Activated CD8-positive, alpha-beta T cell treated with anti-CD3 and anti-CD28 coated beads, Interleukin-2, amount 10 ng/mL, durations not matched to agents 7 days and 5 days (primary cell): ENCODE measurements around the gene RSU1. TPM values are rescaled to one million over a fixed set of nuclear protein-coding genes. Genes with fewer than 3 reads are reported as not detected.

Source experiments
- ATAC-seq: fragments of 150-1000 bp; cut with Tn5 transposase; one replicate; pipeline ENCODE4 v1.10.0; 2021; ENCODE audit warnings: moderate library complexity
- CTCF ChIA-PET: fragments of 350-600 bp; sonication (Branson Sonifier 250); formaldehyde crosslinking; loops from one replicate; lab custom pipeline; 2021; ENCODE audit warnings: antibody characterized with exemption; lab: Charles Lee
- POLR2A ChIA-PET: fragments of 350-600 bp; sonication (Branson Sonifier 250); formaldehyde crosslinking; loops from one replicate; lab custom pipeline; 2021; ENCODE audit warnings: antibody characterized with exemption; lab: Charles Lee
- DNase-seq: peaks from one replicate; pipeline ENCODE4 v3.0.0-alpha.2; 2020
- H3K27ac Mint-ChIP-seq: one replicate; pipeline ENCODE4 v1.8.0; 2021; ENCODE audit warnings: mild to moderate bottlenecking, mixed read lengths
- H3K27me3 Mint-ChIP-seq: one replicate; pipeline ENCODE4 v1.8.0; 2021; ENCODE audit warnings: low read depth, mixed read lengths
- H3K36me3 Mint-ChIP-seq: one replicate; pipeline ENCODE4 v1.8.0; 2021; ENCODE audit warnings: low read depth, mixed read lengths
- H3K4me1 Mint-ChIP-seq: one replicate; pipeline ENCODE4 v1.8.0; 2021; ENCODE audit warnings: low read depth, mixed read lengths
- H3K4me3 Mint-ChIP-seq: one replicate; pipeline ENCODE4 v1.8.0; 2021; ENCODE audit warnings: mild to moderate bottlenecking, mixed read lengths
- H3K9me3 Mint-ChIP-seq: one replicate; pipeline ENCODE4 v1.8.0; 2022; ENCODE audit warnings: mixed read lengths; ENCODE audit not compliant: insufficient read depth
- total RNA-seq, 2 experiments: library from RNA; stranded (reverse); gene quantifications; one replicate each; pipeline ENCODE4 v1.2.3, GENCODE V29; 2021

Gene RSU1
- total RNA-seq, 2 experiments from 2014 or later = 71.9 to 74.1 TPM

GRCh38 chr10:16690417-16690816, 126.8 kb downstream of the RSU1 start:
- Mint-ChIP-seq H3K36me3 (peaks cover 11% of the 10 kb centered on the region), H3K27ac (no peak overlapping the region)

GRCh38 chr10:16689696-16690095, 127.5 kb downstream of the RSU1 start:
- Mint-ChIP-seq H3K4me1 (no peaks in the 10 kb centered on the region), H3K9me3 (no peaks in the 10 kb centered on the region), H3K27ac (no peak overlapping the region), H3K36me3 (peaks cover 11% of the 10 kb centered on the region), H3K27me3 (no peaks in the 10 kb centered on the region), H3K4me3 (no peak overlapping the region)
- no peak for DNase-seq
- ChIA-PET CTCF (no interaction called here), POLR2A (no interaction called here)
- ATAC-seq = no peak

More at GRCh38 chr10:16690417-16690816, 126.8 kb downstream of the RSU1 start:
- Mint-ChIP-seq H3K4me3 (no peak overlapping the region), H3K4me1 (no peaks in the 10 kb centered on the region), H3K9me3 (no peaks in the 10 kb centered on the region), H3K27me3 (no peaks in the 10 kb centered on the region)
- no peak for DNase-seq
- ChIA-PET POLR2A (no interaction called here), CTCF (no interaction called here)
- no peak for ATAC-seq

- ChIA-PET POLR2A (no interaction called here), CTCF (no interaction called here)
- DNase-seq (no peak), ATAC-seq (no peak)
- no peaks in the 10 kb centered on the region for H3K9me3 Mint-ChIP-seq
- H3K4me1 Mint-ChIP-seq = no peaks in the 10 kb centered on the region
- no peak overlapping the region for H3K4me3 Mint-ChIP-seq
- H3K27ac Mint-ChIP-seq = no peak overlapping the region
- no peaks in the 10 kb centered on the region for H3K27me3 Mint-ChIP-seq
- H3K36me3 Mint-ChIP-seq = peaks cover 11% of the 10 kb centered on the region
Observed at GRCh38 chr10:16689227-16689626, 128.0 kb downstream of the RSU1 start.

- CTCF ChIA-PET = no interaction called here
- no peaks in the 10 kb centered on the region for H3K27me3 Mint-ChIP-seq
- H3K27ac Mint-ChIP-seq = no peak overlapping the region
- ATAC-seq = no peak
- DNase-seq = no peak
- no peaks in the 10 kb centered on the region for H3K9me3 Mint-ChIP-seq
- H3K36me3 Mint-ChIP-seq = peaks cover 8% of the 10 kb centered on the region
- POLR2A ChIA-PET = no interaction called here
- no peak overlapping the region for H3K4me3 Mint-ChIP-seq
- no peaks in the 10 kb centered on the region for H3K4me1 Mint-ChIP-seq
Observed at GRCh38 chr10:16686054-16686902, 130.9 kb downstream of the RSU1 start.

GRCh38 chr10:16685551-16685950, 131.7 kb downstream of the RSU1 start:
- POLR2A ChIA-PET = no interaction called here
- CTCF ChIA-PET = no interaction called here
- ATAC-seq (no peak), DNase-seq (no peak)
- no peaks in the 10 kb centered on the region for H3K27me3 Mint-ChIP-seq
- H3K27ac Mint-ChIP-seq = no peak overlapping the region
- no peaks in the 10 kb centered on the region for H3K4me1 Mint-ChIP-seq
- H3K4me3 Mint-ChIP-seq = no peak overlapping the region
- H3K36me3 Mint-ChIP-seq = peaks cover 8% of the 10 kb centered on the region
- H3K9me3 Mint-ChIP-seq = no peaks in the 10 kb centered on the region

GRCh38 chr10:16681521-16681920, 135.7 kb downstream of the RSU1 start:
- Mint-ChIP-seq H3K36me3 (peaks cover 9% of the 10 kb centered on the region), H3K27me3 (no peaks in the 10 kb centered on the region), H3K4me1 (no peaks in the 10 kb centered on the region), H3K9me3 (peaks cover 3% of the 10 kb centered on the region), H3K4me3 (no peak overlapping the region), H3K27ac (no peak overlapping the region)
- DNase-seq (no peak), ATAC-seq (no peak)
- CTCF ChIA-PET = no interaction called here
- POLR2A ChIA-PET = no interaction called here

GRCh38 chr10:16679511-16679910, 137.7 kb downstream of the RSU1 start:
- POLR2A ChIA-PET = no interaction called here
- H3K27ac Mint-ChIP-seq = no peak overlapping the region

GRCh38 chr10:16675334-16675733, 141.9 kb downstream of the RSU1 start:
- ATAC-seq (no peak), DNase-seq (no peak)
- Mint-ChIP-seq H3K4me1 (no peaks in the 10 kb centered on the region), H3K9me3 (peaks cover 3% of the 10 kb centered on the region), H3K4me3 (no peak overlapping the region), H3K27me3 (no peaks in the 10 kb centered on the region), H3K27ac (no peak overlapping the region), H3K36me3 (peaks cover 10% of the 10 kb centered on the region)
- ChIA-PET CTCF (no interaction called here), POLR2A (no interaction called here)

More at GRCh38 chr10:16679511-16679910, 137.7 kb downstream of the RSU1 start:
- Mint-ChIP-seq H3K4me1 (no peaks in the 10 kb centered on the region), H3K9me3 (peaks cover 3% of the 10 kb centered on the region), H3K36me3 (peaks cover 11% of the 10 kb centered on the region), H3K4me3 (no peak overlapping the region), H3K27me3 (no peaks in the 10 kb centered on the region)
- no peak for DNase-seq
- CTCF ChIA-PET = no interaction called here
- ATAC-seq = no peak

GRCh38 chr10:16674147-16674703, 143.0 kb downstream of the RSU1 start:
- peaks cover 3% of the 10 kb centered on the region for H3K9me3 Mint-ChIP-seq
- H3K4me1 Mint-ChIP-seq = no peaks in the 10 kb centered on the region
- peaks cover 15% of the 10 kb centered on the region for H3K36me3 Mint-ChIP-seq
- no peak overlapping the region for H3K4me3 Mint-ChIP-seq
- DNase-seq (no peak), ATAC-seq (no peak)
- no peak overlapping the region for H3K27ac Mint-ChIP-seq
- ChIA-PET POLR2A (no interaction called here), CTCF (no interaction called here)
- no peaks in the 10 kb centered on the region for H3K27me3 Mint-ChIP-seq

GRCh38 chr10:16673443-16673842, 143.8 kb downstream of the RSU1 start:
- H3K27me3 Mint-ChIP-seq = no peaks in the 10 kb centered on the region
- peaks cover 15% of the 10 kb centered on the region for H3K36me3 Mint-ChIP-seq
- H3K9me3 Mint-ChIP-seq = peaks cover 3% of the 10 kb centered on the region
- no peak for DNase-seq
- no peaks in the 10 kb centered on the region for H3K4me1 Mint-ChIP-seq
- no peak overlapping the region for H3K27ac Mint-ChIP-seq
- no peak for ATAC-seq
- ChIA-PET POLR2A (no interaction called here), CTCF (no interaction called here)
- H3K4me3 Mint-ChIP-seq = no peak overlapping the region

- ChIA-PET POLR2A (no interaction called here), CTCF (no interaction called here)
- no peak overlapping the region for H3K4me3 Mint-ChIP-seq
- H3K36me3 Mint-ChIP-seq = no peaks in the 10 kb centered on the region
- DNase-seq (no peak), ATAC-seq (no peak)
- H3K4me1 Mint-ChIP-seq = no peaks in the 10 kb centered on the region
- H3K9me3 Mint-ChIP-seq = no peaks in the 10 kb centered on the region
- no peak overlapping the region for H3K27ac Mint-ChIP-seq
- H3K27me3 Mint-ChIP-seq = no peaks in the 10 kb centered on the region
Observed at GRCh38 chr10:16663444-16663843, 153.8 kb downstream of the RSU1 start.

- DNase-seq = no peak
- Mint-ChIP-seq H3K9me3 (no peaks in the 10 kb centered on the region), H3K27ac (no peak overlapping the region), H3K36me3 (no peaks in the 10 kb centered on the region), H3K27me3 (no peaks in the 10 kb centered on the region), H3K4me3 (no peak overlapping the region), H3K4me1 (no peaks in the 10 kb centered on the region)
- CTCF ChIA-PET = interaction anchor here (1.2 kb wide), 1 partner anchor 9 kb away, joined by 3 read pairs; no protein-coding TSS in a partner anchor
- POLR2A ChIA-PET = no interaction called here
- ATAC-seq = no peak
Observed at GRCh38 chr10:16662923-16663322, 154.3 kb downstream of the RSU1 start.
